ENCODE measurements around the gene RBM42. TPM values are rescaled to one million over a fixed set of nuclear protein-coding genes. Genes with fewer than 3 reads are reported as not detected.

RBM42 gene
- total and polyA plus RNA-seq, 2 of the 13 experiments (the other 11 are each of a cell fraction or from before 2014, with no cell fraction given): 27.2 to 55.3 TPM

- ATAC-seq (peak; percentile 86), FAIRE-seq (peak; percentile 36), DNase-seq (ENCODE audit: low spot score) (peak; percentile 90)
- CTCF ChIA-PET (ENCODE audit: low intra/inter-chr PET ratio, low total read pairs): interaction anchor here (1.1 to 1.4 kb wide), 2 partner anchors 73 to 89 kb away, joined by 3 to 4 read pairs; partner anchors contain the start of gene KMT2B
- no TSS peak for BruUV-seq (replicated peaks)
- Histone ChIP-seq H3K4me1 (ENCODE audit: insufficient read depth, low read length) (peaks cover 50% of the 10 kb centered on the region), H4K20me1 (ENCODE audit: insufficient read depth, low read length) (no peaks in the 10 kb centered on the region), H3K79me2 (ENCODE audit: insufficient read depth, low read length) (peaks cover 13% of the 10 kb centered on the region), H3K9me3 (ENCODE audit: low read length) (no peaks in the 10 kb centered on the region), H3K4me2 (ENCODE audit: low read depth, low read length) (peak overlapping the region; percentile 97), H3K9ac (ENCODE audit: insufficient read depth, low read depth, low read length) (peak overlapping the region; percentile 75), H3K4me3 (replicated peaks in 1 of 3; ENCODE audit: insufficient read depth in 1 of 3, low read depth in 2 of 3, low read length in 3 of 3) (peak overlapping the region; percentile 66 to 81 (median 70)), H3K36me3 (replicated peaks in 1 of 2; ENCODE audit: control insufficient read depth in 1 of 2, insufficient read depth in 2 of 2, low read length in 2 of 2) (no peaks in the 10 kb centered on the region), H3K27me3 (ENCODE audit: control insufficient read depth in 1 of 2, insufficient read depth in 2 of 2, low read length in 2 of 2) (no peaks in the 10 kb centered on the region; a peak in 1 of 5 replicates), H3K27ac (ENCODE audit: extremely low read length, insufficient read depth, low read length) (peak overlapping the region; percentile 79), H2AFZ (ENCODE audit: low read length) (peak overlapping the region; percentile 7)
- intact Hi-C loops (cut with micrococcal nuclease; ENCODE audit: unreplicated experiment) (loop anchor here (10.0 kb wide), 1 partner anchor 90 kb away; no protein-coding TSS in a partner anchor), in situ Hi-C loops (cut with HindIII; ENCODE audit: extremely low pct_ligation_motif_present, low pct_unique_long_range_greater_than_20kb) (loop anchor here (5.0 kb wide), 1 partner anchor 97 kb away; the partner anchor contains the start of gene TMEM147)
- POLR2A ChIA-PET: interaction anchor here (0.5 to 4.8 kb wide), 14 partner anchors 14 to 590 kb away, joined by 3 to 44 read pairs (median 4); partner anchors contain the start of genes HAUS5, PSENEN, RBM42 and U2AF1L4
- WGBS (ENCODE audit: low lambda C conversion rate): 2% methylated on average over 27 of the region's 60 CpGs
- TF ChIP-seq SMAD1 (CRISPR knock-in tag; IDR thresholded peaks at IDR 0.05; ENCODE audit: borderline replicate concordance, low read depth) (no peak), TGIF2 (CRISPR knock-in tag; IDR thresholded peaks at IDR 0.05) (0 out of 2 replicates have a peak, but pooled peaks have one; percentile 18), ZNF264 (CRISPR knock-in tag; IDR thresholded peaks at IDR 0.05) (0 out of 2 replicates have a peak, but pooled peaks have one; percentile 21), SALL1 (CRISPR knock-in tag; IDR thresholded peaks at IDR 0.05) (0 out of 2 replicates have a peak, but pooled peaks have one; percentile 35), ZNF484 (CRISPR knock-in tag; IDR thresholded peaks at IDR 0.05; ENCODE audit: borderline replicate concordance, low read depth) (no peak), ZNF496 (CRISPR knock-in tag; IDR thresholded peaks at IDR 0.05; ENCODE audit: insufficient replicate concordance) (no peak), ZNF510 (CRISPR knock-in tag; IDR thresholded peaks at IDR 0.05; ENCODE audit: low read depth) (0 out of 2 replicates have a peak, but pooled peaks have one; percentile 55), AHR (CRISPR knock-in tag; IDR thresholded peaks at IDR 0.05) (no peak), EP300 (IDR thresholded peaks at IDR 0.05; ENCODE audit: low read depth in 2 of 2, low read length in 2 of 2) (no peak), EP300 (CRISPR knock-in tag; IDR thresholded peaks at IDR 0.05; ENCODE audit: borderline replicate concordance) (no peak), FOXC1 (CRISPR knock-in tag; IDR thresholded peaks at IDR 0.05; ENCODE audit: borderline replicate concordance) (peak; percentile 61; the same call in 1 of the 2 replicates), MEIS2 (CRISPR knock-in tag; IDR thresholded peaks at IDR 0.05) (peak; percentile 34; the same call in 1 of the 2 replicates), YY1 (IDR thresholded peaks at IDR 0.05; ENCODE audit: insufficient read depth, insufficient replicate concordance, low read depth, low read length) (peak; percentile 20), ZNF12 (CRISPR knock-in tag; IDR thresholded peaks at IDR 0.05) (peak; percentile 83), HOXA5 (CRISPR knock-in tag; IDR thresholded peaks at IDR 0.05) (peak; percentile 35; the same call in 1 of the 2 replicates), NONO (IDR thresholded peaks at IDR 0.05) (no peak), NONO (CRISPR knock-in tag; conservative IDR thresholded peaks at IDR 0.05) (0 out of 2 replicates have a peak, but pooled peaks have one; percentile 22)
- TF ChIP-seq, protein P1, sequence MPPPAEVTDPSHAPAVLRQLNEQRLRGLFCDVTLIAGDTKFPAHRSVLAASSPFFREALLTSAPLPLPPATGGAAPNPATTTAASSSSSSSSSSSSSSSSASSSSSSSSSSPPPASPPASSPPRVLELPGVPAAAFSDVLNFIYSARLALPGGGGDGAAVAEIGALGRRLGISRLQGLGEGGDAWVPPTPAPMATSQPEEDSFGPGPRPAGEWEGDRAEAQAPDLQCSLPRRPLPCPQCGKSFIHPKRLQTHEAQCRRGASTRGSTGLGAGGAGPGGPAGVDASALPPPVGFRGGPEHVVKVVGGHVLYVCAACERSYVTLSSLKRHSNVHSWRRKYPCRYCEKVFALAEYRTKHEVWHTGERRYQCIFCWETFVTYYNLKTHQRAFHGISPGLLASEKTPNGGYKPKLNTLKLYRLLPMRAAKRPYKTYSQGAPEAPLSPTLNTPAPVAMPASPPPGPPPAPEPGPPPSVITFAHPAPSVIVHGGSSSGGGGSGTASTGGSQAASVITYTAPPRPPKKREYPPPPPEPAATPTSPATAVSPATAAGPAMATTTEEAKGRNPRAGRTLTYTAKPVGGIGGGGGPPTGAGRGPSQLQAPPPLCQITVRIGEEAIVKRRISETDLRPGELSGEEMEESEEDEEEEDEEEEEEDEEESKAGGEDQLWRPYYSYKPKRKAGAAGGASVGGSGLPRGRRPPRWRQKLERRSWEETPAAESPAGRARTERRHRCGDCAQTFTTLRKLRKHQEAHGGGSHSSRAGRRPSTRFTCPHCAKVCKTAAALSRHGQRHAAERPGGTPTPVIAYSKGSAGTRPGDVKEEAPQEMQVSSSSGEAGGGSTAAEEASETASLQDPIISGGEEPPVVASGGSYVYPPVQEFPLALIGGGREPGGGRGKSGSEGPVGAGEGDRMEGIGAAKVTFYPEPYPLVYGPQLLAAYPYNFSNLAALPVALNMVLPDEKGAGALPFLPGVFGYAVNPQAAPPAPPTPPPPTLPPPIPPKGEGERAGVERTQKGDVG (CRISPR knock-in tag; IDR thresholded peaks at IDR 0.05; ENCODE audit: borderline replicate concordance): 0 out of 2 replicates have a peak, but pooled peaks have one; percentile 24
- TF ChIP-seq, protein P2, sequence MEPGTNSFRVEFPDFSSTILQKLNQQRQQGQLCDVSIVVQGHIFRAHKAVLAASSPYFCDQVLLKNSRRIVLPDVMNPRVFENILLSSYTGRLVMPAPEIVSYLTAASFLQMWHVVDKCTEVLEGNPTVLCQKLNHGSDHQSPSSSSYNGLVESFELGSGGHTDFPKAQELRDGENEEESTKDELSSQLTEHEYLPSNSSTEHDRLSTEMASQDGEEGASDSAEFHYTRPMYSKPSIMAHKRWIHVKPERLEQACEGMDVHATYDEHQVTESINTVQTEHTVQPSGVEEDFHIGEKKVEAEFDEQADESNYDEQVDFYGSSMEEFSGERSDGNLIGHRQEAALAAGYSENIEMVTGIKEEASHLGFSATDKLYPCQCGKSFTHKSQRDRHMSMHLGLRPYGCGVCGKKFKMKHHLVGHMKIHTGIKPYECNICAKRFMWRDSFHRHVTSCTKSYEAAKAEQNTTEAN (CRISPR knock-in tag; conservative IDR thresholded peaks at IDR 0.05): 0 out of 2 replicates have a peak, but pooled peaks have one; percentile 27
These were observed 15.6 kb downstream of the RBM42 start for GRCh38 chr19:35644206-35644986.
